ENCODE data around the gene POU3F1.

POU3F1 gene

GRCh38 chr1:38028105-38028591, 18.4 kb downstream of the POU3F1 start:
- no peak for DNase-seq (ENCODE audit: low read depth)

GRCh38 chr1:38027201-38028104, 19.1 kb downstream of the POU3F1 start:
- DNase-seq (ENCODE audit: low read depth) = no peak

GRCh38 chr1:38026592-38027200, 19.9 kb downstream of the POU3F1 start:
- no peak for DNase-seq (ENCODE audit: low read depth)

- DNase-seq (ENCODE audit: low read depth) = no peak
Observed at GRCh38 chr1:38025664-38026063, 20.9 kb downstream of the POU3F1 start.

DNA sequence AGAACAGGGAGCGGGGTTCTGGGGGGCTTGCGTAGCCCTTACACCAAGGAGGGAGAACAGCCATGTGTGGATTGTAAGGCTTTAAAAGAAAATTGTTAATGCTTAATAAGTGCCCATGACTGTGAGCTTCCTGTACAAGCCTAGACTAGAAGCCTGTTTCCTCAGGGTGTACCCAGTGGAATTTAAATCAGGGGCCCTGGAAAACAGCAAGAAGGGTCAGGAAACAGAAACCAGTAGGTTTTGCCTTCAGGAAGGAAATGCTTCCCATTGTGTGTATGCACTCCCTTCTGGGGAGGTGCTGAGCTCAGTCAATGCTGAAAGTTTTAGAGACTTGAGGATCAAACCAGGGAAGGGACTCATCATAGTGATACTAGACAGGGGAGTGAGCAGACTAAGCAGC, 21.4 kb downstream of the POU3F1 start:
- no peak for DNase-seq (ENCODE audit: low read depth)

GRCh38 chr1:38022810-38023209, 23.8 kb downstream of the POU3F1 start:
- no peak for DNase-seq (ENCODE audit: low read depth)

DNA sequence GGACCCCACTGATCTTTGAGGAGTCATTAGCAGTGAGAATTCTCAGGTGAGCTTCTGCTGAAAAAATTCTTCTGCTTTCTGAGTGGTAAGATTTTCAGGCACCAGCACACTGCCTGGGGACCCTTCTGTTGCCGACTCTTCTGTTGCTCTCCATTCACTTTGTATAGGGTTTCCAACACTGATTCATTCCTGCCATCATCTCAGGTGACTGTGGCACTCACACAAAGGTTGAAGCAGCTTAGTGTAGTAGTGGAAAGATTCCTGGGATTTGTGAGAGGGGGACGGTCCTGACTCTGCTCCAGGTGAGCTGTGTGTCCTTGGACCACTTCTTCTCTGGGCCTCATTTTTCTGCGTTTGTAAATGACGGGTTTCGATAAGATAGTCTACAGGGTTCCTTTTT, 24.6 kb downstream of the POU3F1 start:
- no peak for DNase-seq (ENCODE audit: low read depth)

DNA sequence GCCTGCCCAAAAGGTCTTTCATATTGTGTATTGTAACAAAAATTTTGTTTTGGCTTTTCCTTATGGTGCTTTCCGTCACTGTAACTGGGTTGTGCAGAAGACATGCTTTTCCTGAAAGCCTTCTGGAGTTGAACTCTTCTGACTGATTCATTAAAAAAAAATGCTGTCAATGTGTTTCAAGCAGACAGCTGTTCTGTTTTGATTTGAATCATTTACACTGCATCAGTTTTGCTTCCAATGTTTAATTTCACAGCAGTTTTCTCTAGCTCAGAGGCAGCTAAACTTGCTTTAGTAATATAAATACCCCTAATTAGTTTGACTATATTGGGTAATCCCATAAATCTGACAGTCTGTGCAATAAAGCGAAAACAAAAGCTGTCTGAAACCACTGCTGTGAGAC, 26.2 kb downstream of the POU3F1 start:
- no peak for DNase-seq (ENCODE audit: low read depth)

DNA sequence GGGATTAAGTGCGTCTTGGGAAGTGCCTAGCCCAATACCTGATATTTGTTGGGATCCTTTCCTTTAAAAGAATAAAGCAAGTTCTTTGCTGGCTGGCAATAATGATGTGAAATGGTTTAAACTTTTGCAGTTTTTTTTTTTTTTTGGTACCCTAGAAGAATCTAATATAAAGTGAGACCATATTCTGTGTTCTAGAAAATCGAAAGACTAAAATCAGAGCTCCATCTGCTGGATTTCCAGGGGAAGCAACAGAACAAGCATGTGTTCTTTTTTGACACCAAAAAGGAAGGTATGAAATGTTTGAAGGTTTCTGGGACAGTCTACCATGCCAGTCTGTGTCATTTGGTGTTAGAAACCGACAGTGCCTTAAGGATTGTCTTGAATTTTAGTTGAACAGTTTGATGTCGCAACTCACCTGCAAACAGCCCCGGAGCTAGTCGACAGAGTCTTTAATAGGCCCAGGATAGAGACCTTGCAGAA, 27.7 kb downstream of the POU3F1 start:
- no peak for DNase-seq (ENCODE audit: low read depth)

- no peak for DNase-seq (ENCODE audit: low read depth)
Observed at GRCh38 chr1:38015978-38016725, 30.4 kb downstream of the POU3F1 start.

- no peak for DNase-seq (ENCODE audit: low read depth)
Observed at GRCh38 chr1:38014724-38015424, 31.7 kb downstream of the POU3F1 start.

DNA sequence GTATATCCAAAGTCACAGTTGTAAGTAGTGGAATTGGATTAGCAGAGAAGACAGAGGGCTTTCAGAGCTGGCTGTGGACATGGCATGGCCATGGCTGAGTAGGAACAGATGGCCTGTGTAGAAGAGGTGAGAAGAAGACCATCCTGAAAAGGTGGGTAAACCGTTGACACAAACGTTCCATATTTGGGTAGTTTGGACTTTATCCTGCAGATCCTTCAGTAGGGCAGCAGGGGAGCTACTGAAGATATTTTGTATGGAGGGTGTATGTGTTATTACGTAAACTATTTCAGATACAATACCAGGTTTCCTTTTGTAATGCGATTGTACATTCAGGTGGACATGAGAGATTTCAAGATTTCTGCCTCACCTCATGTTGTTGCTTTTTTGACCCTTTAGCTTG, 32.4 kb downstream of the POU3F1 start:
- no peak for DNase-seq (ENCODE audit: low read depth)

DNA sequence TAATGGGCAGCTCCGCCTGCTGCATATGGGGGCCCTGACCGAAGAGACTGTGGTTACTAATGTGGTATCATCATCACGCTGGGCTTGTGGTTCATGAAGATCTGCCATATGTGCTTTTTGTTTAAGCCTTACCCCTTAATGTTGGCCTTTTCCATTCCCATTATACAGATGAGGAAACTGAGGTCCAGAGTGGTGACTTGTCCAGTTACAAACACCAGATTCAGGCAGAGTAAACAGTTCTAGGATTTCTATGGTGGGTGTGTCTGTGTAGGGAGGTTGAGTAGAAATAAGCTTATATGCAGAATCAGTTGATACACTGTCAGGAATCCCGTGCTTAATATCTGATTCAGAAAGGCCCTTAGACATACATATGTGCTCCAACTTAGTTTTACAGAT, 33.4 kb downstream of the POU3F1 start:
- DNase-seq (ENCODE audit: low read depth) = no peak

DNA sequence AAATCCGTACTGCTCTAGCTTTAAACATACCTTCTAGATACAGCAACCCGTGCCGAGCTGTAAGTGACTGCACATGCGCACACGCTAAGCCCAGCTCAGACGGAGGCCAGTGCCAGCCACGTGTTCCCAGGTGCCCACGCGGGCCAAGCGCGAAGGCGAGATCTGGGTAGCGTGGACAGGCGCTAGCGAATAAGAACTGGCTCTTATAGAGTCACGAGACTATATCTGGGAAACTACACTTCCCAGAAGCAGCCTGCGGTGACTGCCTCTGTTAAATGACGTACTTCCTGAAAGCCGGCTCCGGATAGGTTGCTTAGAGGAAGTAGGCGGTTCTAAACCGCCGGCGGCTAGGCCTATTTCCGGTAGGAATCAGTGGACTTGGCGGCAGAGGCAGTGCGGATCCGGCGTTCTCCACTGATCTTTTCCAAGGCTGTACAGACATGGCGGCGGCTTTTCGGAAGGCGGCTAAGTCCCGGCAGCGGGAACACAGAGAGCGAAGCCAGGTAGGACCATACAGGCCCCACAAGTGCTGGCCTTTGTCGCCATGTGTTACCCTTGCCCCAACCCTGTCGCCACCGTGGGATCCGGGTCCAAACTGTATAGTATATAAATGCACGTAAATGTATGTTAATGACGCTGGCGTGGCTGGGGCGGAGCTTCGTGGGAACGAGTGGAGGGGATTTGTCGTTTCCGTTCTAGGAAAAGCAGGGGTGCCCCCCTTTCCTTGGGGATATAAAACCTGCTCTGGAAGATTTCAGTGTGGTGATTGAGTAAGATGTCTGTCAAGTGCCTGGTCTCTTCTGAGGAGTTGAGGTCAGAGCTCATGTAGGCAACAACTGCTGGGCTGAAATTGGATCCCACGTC, 34.0 kb downstream of the POU3F1 start, which contains the start of gene UTP11:
UTP11 (plus strand) TSS at position 372 of the 864 bp plus-strand sequence; CDS start at position 441, 69 bp downstream.
- DNase-seq (ENCODE audit: low read depth) = peak; percentile 98

GRCh38 chr1:38009841-38010180, 36.8 kb downstream of the POU3F1 start:
- DNase-seq (ENCODE audit: low read depth) = no peak

GRCh38 chr1:38009088-38009840, 37.3 kb downstream of the POU3F1 start:
- no peak for DNase-seq (ENCODE audit: low read depth)

DNA sequence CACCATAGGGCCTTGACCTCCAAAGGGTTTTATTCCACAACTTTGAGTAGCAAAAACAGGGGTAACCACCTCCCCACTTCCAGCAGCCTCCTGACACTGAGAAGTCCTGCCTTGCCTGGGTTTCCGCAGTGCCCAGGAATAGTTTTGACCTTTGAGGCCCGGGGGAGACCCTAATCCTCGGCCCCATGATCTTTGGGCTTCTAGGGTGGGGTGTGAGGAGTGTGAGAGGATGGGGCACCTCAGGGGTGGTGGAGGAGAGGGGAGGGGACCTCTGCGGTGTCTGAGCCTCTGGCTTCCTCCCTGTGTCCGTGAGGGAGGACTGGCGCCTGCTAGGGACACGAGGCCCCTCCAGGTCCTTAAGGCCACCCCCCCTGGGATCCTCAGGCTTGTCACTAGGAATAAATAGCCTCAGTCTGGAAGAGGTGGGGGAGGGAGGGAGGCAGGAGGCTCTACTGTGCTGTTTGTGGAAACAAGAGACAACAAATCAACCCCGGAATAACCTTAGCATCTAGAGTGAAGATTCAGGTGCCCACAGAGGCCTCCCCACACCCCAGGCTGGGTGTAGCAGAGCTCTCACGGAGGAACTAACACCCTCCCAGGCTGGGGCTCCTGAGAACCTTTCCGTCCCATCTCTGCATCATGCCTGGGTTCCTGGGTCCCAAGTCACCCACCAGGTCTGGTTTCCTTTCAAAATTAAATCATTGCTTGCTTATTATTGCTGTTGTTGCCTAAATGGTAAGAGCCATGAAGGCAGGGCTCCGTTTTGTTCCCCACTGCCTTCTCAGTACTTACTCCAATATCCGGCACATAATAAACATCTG, 40.4 kb downstream of the POU3F1 start:
- no peak for DNase-seq (ENCODE audit: low read depth)

DNA sequence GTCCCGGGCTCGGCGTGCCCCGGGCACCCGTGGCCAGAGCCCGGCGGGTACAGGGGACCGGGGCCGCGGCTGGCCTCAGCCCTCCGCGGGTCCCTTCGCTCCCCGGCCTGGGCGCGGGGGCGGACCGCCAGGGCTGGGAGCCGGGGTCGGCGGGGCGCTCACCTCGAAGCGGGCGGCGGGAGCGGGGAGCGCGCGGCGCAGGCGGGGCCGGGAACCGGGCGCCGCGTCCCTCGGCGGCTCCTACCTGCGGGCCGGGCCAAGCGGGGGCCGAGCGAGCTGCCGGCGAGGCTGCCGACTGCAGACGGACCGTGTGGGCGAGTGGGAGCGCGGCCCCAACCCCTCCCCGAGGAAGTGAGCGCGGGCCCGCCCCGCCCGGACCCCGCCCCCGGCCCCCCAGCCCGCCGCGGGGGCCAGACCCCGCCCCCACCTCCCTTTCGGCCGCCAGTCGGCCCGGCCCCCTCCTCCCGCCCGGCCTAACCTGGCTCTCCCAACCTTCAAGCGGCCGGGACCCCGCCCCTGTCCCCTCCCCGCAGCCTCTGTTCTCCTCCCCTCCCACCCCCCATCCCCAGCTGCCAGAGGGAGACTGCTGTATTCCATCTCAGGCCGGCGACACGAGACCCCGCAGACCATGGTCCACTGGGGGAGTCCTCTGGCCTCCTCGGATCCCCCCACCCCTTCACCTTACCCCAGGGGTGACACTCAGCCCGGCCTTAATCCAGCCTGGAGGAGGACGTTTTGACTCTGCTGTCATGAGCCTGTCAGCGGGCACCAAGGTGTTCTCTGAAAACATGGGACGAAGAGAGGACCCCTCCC, 41.2 kb downstream of the POU3F1 start, which contains the start of gene FHL3:
FHL3 (minus strand) TSS at position 320 of the 813 bp plus-strand sequence. CDS start 6,102 bp downstream, outside the sequence.
- DNase-seq (ENCODE audit: low read depth) = no peak
